ENCODE results near the gene CACNB1. TPM values are rescaled to one million over a fixed set of nuclear protein-coding genes. Genes with fewer than 3 reads are reported as not detected.
"Not testable (repeated sequence)": the region's sequence is repeated elsewhere in the genome, so short reads cannot be mapped to it uniquely, and the experiment has no call there.

Gene CACNB1
- total RNA-seq, 1 experiment from 2014 or later: 6.6 TPM

DNA sequence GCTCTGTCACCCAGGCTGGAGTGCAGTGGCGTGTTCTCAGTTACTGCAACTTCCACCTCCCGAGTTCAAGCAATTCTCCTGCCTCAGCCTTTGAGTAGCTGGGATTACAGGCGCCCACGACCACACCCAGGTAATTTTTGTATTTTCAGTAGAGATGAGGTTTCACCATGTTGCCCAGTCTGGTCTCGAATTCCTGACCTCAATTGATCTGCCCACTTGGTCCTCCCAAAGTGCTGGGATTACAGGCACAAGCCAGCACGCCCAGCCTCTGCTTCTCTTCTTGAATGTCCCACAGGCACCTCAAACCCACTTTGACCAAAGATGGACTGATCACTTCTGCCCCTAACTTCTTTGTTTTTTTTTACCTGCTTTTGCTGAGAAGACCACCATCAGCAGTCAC is 26.9 kb downstream of the CACNB1 start:
- Mint-ChIP-seq H3K27me3 (ENCODE audit: insufficient read depth, unreplicated experiment) (peaks cover 11% of the 10 kb centered on the region), H3K36me3 (ENCODE audit: insufficient read depth, unreplicated experiment) (peaks cover 8% of the 10 kb centered on the region), H3K9me3 (ENCODE audit: unreplicated experiment) (no peaks in the 10 kb centered on the region), H3K27ac (ENCODE audit: low read depth, unreplicated experiment) (no peak overlapping the region), H3K4me3 (ENCODE audit: unreplicated experiment) (no peak overlapping the region), H3K4me1 (ENCODE audit: insufficient read depth, unreplicated experiment) (peaks cover 7% of the 10 kb centered on the region)
- ChIA-PET POLR2A (interaction anchor here (0.8 kb wide), 1 partner anchor 322 kb away, joined by 3 read pairs; no protein-coding TSS in a partner anchor), CTCF (no interaction called here)
- DNase-seq (ENCODE audit: unreplicated experiment): no peak
- TF ChIP-seq, protein P1, sequence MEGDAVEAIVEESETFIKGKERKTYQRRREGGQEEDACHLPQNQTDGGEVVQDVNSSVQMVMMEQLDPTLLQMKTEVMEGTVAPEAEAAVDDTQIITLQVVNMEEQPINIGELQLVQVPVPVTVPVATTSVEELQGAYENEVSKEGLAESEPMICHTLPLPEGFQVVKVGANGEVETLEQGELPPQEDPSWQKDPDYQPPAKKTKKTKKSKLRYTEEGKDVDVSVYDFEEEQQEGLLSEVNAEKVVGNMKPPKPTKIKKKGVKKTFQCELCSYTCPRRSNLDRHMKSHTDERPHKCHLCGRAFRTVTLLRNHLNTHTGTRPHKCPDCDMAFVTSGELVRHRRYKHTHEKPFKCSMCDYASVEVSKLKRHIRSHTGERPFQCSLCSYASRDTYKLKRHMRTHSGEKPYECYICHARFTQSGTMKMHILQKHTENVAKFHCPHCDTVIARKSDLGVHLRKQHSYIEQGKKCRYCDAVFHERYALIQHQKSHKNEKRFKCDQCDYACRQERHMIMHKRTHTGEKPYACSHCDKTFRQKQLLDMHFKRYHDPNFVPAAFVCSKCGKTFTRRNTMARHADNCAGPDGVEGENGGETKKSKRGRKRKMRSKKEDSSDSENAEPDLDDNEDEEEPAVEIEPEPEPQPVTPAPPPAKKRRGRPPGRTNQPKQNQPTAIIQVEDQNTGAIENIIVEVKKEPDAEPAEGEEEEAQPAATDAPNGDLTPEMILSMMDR (IDR thresholded peaks at IDR 0.05; ENCODE audit: unreplicated experiment): no peak
- intact Hi-C loops (cut with micrococcal nuclease): no loop called here
- BruUV-seq (replicated peaks): no TSS peak

DNA sequence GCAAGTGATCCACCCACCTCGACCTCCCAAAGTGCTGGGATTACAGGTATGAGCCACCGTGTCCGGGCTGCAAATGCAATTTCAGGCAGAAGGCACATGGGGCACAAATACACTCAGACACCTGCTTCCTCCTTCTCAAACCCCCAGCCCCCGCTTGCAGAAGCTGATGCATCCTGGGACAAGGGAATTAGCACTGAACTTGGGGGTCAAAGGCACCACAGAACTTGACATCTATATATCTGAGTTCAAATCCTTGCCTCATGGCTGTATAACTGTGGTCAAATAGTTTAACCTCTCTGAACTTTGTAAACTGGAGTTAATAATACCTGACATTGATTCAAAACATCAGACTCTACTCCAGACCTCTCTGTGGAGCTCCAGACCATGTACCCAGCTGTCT is 27.4 kb downstream of the CACNB1 start:
- Mint-ChIP-seq H3K4me3 (ENCODE audit: unreplicated experiment) (no peak overlapping the region), H3K27ac (ENCODE audit: low read depth, unreplicated experiment) (no peak overlapping the region), H3K4me1 (ENCODE audit: insufficient read depth, unreplicated experiment) (peaks cover 7% of the 10 kb centered on the region), H3K36me3 (ENCODE audit: insufficient read depth, unreplicated experiment) (peaks cover 8% of the 10 kb centered on the region), H3K9me3 (ENCODE audit: unreplicated experiment) (no peaks in the 10 kb centered on the region), H3K27me3 (ENCODE audit: insufficient read depth, unreplicated experiment) (peaks cover 12% of the 10 kb centered on the region)
- TF ChIP-seq, protein P1 (IDR thresholded peaks at IDR 0.05; ENCODE audit: unreplicated experiment): no peak
- ChIA-PET CTCF (no interaction called here), POLR2A (interaction anchor here (0.8 kb wide), 1 partner anchor 322 kb away, joined by 3 read pairs; no protein-coding TSS in a partner anchor)
- no peak for DNase-seq (ENCODE audit: unreplicated experiment)
- intact Hi-C loops (cut with micrococcal nuclease): no loop called here
- no TSS peak for BruUV-seq (replicated peaks)

DNA sequence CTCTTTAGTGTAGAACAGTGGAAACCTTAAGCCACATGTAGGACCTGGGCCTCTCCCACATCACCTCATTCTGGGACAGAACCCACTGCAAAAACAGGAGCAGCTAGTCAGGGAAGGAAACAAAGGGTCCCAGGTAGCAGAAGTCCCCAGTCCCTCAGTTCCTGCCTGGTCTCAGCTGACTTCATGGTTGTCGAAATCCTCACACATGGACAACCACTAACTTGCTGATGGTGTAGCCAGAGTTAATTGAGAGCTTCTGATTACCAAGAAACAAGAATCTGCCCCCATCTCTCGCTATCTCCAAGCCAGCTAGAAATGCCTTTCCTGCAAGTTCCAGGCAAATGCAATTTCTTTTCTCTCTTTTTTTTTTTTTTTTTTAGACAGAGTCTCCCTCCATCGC is 28.0 kb downstream of the CACNB1 start:
- TF ChIP-seq, protein P1 (IDR thresholded peaks at IDR 0.05; ENCODE audit: unreplicated experiment): no peak
- no TSS peak for BruUV-seq (replicated peaks)
- intact Hi-C loops (cut with micrococcal nuclease): no loop called here
- H3K27ac Mint-ChIP-seq (ENCODE audit: low read depth, unreplicated experiment): no peak overlapping the region
- peaks cover 4% of the 10 kb centered on the region for H3K36me3 Mint-ChIP-seq (ENCODE audit: insufficient read depth, unreplicated experiment)
- CTCF ChIA-PET: interaction anchor here (0.6 kb wide), 1 partner anchor 80 kb away, joined by 4 read pairs; no protein-coding TSS in a partner anchor
- POLR2A ChIA-PET: interaction anchor here (0.9 kb wide), 1 partner anchor 30 kb away, joined by 3 read pairs; no protein-coding TSS in a partner anchor
- DNase-seq (ENCODE audit: unreplicated experiment): no peak
- H3K27me3 Mint-ChIP-seq (ENCODE audit: insufficient read depth, unreplicated experiment): peaks cover 18% of the 10 kb centered on the region
- peaks cover 11% of the 10 kb centered on the region for H3K4me1 Mint-ChIP-seq (ENCODE audit: insufficient read depth, unreplicated experiment)
- H3K4me3 Mint-ChIP-seq (ENCODE audit: unreplicated experiment): no peak overlapping the region
- no peaks in the 10 kb centered on the region for H3K9me3 Mint-ChIP-seq (ENCODE audit: unreplicated experiment)

DNA sequence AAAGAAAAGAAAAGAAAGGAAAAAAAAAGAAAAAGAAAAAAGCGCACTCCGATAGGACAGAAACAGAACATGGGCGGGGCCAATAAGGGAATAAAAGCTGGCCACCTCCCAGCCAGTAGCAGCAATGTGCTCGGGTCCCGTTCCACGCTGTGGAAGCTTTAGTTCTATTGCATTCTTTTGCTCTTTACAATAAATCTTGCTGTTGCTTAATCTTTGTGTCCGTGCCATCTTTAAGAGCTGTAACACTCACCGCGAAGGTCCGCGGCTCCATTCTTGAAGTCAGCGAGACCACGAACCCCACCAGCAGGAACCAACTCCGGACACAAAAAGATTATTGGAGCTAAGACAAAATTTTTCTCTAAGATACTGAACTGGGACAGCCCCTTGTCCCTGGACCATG is 28.4 kb downstream of the CACNB1 start:
- H3K4me1 Mint-ChIP-seq (ENCODE audit: insufficient read depth, unreplicated experiment): peaks cover 16% of the 10 kb centered on the region
- POLR2A ChIA-PET: interaction anchor here (0.9 kb wide), 1 partner anchor 30 kb away, joined by 3 read pairs; no protein-coding TSS in a partner anchor
- H3K36me3 Mint-ChIP-seq (ENCODE audit: insufficient read depth, unreplicated experiment): peaks cover under 1% of the 10 kb centered on the region
- BruUV-seq (replicated peaks): no TSS peak
- intact Hi-C loops (cut with micrococcal nuclease): no loop called here
- no peak overlapping the region for H3K27ac Mint-ChIP-seq (ENCODE audit: low read depth, unreplicated experiment)
- TF ChIP-seq, protein P1 (IDR thresholded peaks at IDR 0.05; ENCODE audit: unreplicated experiment): no peak
- no peak overlapping the region for H3K4me3 Mint-ChIP-seq (ENCODE audit: unreplicated experiment)
- no peak for DNase-seq (ENCODE audit: unreplicated experiment)
- peaks cover 22% of the 10 kb centered on the region for H3K27me3 Mint-ChIP-seq (ENCODE audit: insufficient read depth, unreplicated experiment)
- H3K9me3 Mint-ChIP-seq (ENCODE audit: unreplicated experiment): no peaks in the 10 kb centered on the region
- CTCF ChIA-PET: interaction anchor here (0.6 kb wide), 1 partner anchor 80 kb away, joined by 4 read pairs; no protein-coding TSS in a partner anchor

DNA sequence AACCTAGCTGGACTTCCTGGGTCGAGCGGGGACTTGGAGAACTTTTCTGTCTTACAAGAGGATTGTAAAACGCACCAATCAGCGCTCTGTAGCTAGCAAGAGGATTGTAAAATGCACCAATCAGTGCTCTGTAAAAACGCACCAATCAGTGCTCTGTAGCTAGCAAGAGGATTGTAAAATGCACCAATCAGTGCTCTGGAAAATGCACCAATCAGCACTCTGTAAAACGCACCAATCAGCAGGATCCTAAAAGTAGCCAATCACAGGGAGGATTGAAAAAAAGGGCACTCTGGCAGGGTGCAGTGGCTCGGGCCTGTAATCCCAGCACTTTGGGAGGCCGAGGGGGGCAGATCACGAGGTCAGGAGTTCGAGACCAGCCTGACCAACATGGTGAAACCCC is 29.0 kb downstream of the CACNB1 start:
- POLR2A ChIA-PET; intact Hi-C loops (cut with micrococcal nuclease); H3K27ac Mint-ChIP-seq (ENCODE audit: low read depth, unreplicated experiment); H3K4me3 Mint-ChIP-seq (ENCODE audit: unreplicated experiment); DNase-seq (ENCODE audit: unreplicated experiment); H3K9me3 Mint-ChIP-seq (ENCODE audit: unreplicated experiment); H3K36me3 Mint-ChIP-seq (ENCODE audit: insufficient read depth, unreplicated experiment); BruUV-seq (replicated peaks): not testable (repeated sequence)
- Mint-ChIP-seq H3K4me1 (ENCODE audit: insufficient read depth, unreplicated experiment) (peaks cover 18% of the 10 kb centered on the region), H3K27me3 (ENCODE audit: insufficient read depth, unreplicated experiment) (peaks cover 22% of the 10 kb centered on the region)
- CTCF ChIA-PET: interaction anchor here (0.7 kb wide), 2 partner anchors 12 to 15 kb away, joined by 3 read pairs; no protein-coding TSS in a partner anchor

Data from MCF 10A (cell line).